VCaP (cell line): Measurements from ENCODE around the gene DYNC1LI1.

ENCODE experiments used
- H3K27ac ChIP-seq: fragments of 450-650 bp; 2 replicates; pipeline ENCODE4 v1.5.1; 2017
- CTCF ChIP-seq: fragments of 450-650 bp; conservative IDR thresholded peaks from 2 replicates; pipeline ENCODE4 v1.5.1; 2017; ENCODE audit warnings: mild to moderate bottlenecking, moderate library complexity

Gene DYNC1LI1

GRCh38 chr3:32596282-32596908 lies 25.7 kb upstream of the DYNC1LI1 start:
- no peak overlapping the region for H3K27ac ChIP-seq
- no peak for TF ChIP-seq CTCF

GRCh38 chr3:32595323-32595722 lies 24.7 kb upstream of the DYNC1LI1 start:
- TF ChIP-seq CTCF, result no peak
- H3K27ac ChIP-seq, result no peak overlapping the region

GRCh38 chr3:32593903-32594525 lies 23.4 kb upstream of the DYNC1LI1 start:
- H3K27ac ChIP-seq, result no peak overlapping the region
- no peak for TF ChIP-seq CTCF

- no peak overlapping the region for H3K27ac ChIP-seq
- TF ChIP-seq CTCF, result no peak
Measured at GRCh38 chr3:32592696-32593353, 22.2 kb upstream of the DYNC1LI1 start.

- TF ChIP-seq CTCF, result no peak
- no peak overlapping the region for H3K27ac ChIP-seq
Measured at GRCh38 chr3:32592011-32592410, 21.4 kb upstream of the DYNC1LI1 start.

- H3K27ac ChIP-seq, result no peak overlapping the region
- TF ChIP-seq CTCF, result no peak
Measured at GRCh38 chr3:32591186-32591585, 20.5 kb upstream of the DYNC1LI1 start.

- H3K27ac ChIP-seq, result no peak overlapping the region
- no peak for TF ChIP-seq CTCF
Measured at GRCh38 chr3:32586356-32586755, 15.7 kb upstream of the DYNC1LI1 start.
